Subcutaneous adipose tissue (tissue), 4 donors: ENCODE measurements around the gene RAET1E. TPM values are rescaled to one million over a fixed set of nuclear protein-coding genes. Genes with fewer than 3 reads are reported as not detected.

Source experiments
- total RNA-seq, 4 donors: library from RNA; depleted of rRNA; stranded (reverse); fragments of >200 nt; gene quantifications; one replicate each; pipeline ENCODE4 v1.1.0, GENCODE V29; 2016
- TF ChIP-seq, protein P1 (sequence below): fragments of 450-650 bp; IDR thresholded peaks from one replicate; pipeline ENCODE4 v1.5.1; 2016; ENCODE audit warnings: low read depth, mild to moderate bottlenecking, control low read depth, antibody characterized with exemption, moderate library complexity

Gene RAET1E
- total RNA-seq, 4 donors from 2014 or later = 0.94 TPM; not detected in 3

DNA sequence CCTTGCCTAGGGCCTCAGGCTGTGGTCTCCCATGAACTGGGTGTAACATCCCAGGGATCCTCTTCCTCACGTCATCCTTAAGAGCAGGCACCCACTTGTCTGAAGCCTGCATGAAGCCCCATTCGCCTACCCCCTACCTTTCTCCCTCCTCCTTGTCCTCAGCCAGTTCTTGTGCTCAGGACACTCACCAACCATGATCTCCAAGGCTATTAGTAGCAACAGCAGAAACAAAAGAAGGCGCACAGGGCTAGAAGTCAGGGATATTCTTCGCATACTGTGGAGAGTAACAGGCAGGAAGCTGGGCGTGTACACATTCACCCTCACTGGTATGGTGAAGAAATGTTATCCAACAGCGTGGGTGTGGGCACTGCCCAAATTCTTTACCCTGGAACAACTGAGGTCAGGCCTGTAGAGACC is 7.3 kb downstream of the RAET1E start:
- TF ChIP-seq, protein P1, sequence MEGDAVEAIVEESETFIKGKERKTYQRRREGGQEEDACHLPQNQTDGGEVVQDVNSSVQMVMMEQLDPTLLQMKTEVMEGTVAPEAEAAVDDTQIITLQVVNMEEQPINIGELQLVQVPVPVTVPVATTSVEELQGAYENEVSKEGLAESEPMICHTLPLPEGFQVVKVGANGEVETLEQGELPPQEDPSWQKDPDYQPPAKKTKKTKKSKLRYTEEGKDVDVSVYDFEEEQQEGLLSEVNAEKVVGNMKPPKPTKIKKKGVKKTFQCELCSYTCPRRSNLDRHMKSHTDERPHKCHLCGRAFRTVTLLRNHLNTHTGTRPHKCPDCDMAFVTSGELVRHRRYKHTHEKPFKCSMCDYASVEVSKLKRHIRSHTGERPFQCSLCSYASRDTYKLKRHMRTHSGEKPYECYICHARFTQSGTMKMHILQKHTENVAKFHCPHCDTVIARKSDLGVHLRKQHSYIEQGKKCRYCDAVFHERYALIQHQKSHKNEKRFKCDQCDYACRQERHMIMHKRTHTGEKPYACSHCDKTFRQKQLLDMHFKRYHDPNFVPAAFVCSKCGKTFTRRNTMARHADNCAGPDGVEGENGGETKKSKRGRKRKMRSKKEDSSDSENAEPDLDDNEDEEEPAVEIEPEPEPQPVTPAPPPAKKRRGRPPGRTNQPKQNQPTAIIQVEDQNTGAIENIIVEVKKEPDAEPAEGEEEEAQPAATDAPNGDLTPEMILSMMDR = no peak

DNA sequence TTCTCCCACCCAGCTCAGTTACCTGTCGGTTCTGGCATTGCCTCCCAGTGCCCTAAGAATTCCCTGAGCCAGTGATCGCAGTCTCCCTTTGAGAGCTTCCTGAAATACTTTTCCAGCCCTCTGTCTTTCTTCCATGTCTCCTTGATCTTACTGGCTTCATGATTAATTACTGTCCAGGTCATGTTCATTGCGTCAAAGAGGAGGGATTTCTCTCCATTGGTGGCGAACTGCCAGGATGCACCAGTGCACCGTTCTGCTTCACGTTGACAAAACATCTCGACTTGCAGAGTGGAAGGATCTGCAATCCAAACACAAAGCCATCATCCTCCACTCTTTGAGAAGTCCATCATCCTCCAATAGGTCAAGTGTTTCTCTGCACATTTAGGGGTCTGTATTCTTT is 8.6 kb downstream of the RAET1E start:
- TF ChIP-seq, protein P1 = no peak

DNA sequence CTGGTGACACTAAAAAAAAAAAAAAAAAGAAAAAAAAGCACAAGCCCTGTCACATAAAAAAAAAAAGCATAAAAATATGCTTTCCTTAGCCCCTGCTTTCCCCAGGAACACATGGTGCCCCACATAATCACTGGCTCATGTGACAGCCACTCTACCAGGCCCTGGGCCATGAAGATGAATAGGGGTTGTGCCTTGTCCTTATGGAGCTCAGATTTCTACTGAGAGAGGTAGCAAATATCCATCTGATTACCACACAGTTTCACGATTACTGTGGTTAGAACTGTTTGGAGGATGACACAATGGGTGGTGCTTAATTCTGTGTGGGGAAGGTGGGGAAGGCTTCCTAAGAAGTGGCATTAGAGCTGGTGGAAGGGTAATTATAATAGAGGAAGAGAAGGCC is 9.3 kb downstream of the RAET1E start:
- TF ChIP-seq, protein P1 = no peak

DNA sequence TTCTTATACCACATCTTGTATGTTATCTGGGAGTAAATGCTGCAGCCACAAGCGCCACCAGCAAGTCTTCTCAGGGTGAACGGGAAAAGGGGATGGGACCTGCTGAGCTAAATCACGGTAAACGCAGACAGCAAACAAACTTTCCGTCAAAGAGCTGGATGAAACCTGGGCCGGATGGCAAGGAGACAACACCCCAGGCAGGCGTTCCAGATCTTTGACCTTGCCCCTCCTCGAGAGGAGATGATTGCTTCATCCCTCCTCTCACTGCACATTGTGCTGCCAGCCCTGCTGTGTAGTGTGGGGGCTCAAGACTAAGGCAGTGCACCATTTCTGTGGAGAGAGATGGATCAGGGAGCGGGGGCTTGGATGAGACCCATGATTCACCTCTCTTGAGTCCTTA is 9.8 kb downstream of the RAET1E start:
- TF ChIP-seq, protein P1 = no peak

DNA sequence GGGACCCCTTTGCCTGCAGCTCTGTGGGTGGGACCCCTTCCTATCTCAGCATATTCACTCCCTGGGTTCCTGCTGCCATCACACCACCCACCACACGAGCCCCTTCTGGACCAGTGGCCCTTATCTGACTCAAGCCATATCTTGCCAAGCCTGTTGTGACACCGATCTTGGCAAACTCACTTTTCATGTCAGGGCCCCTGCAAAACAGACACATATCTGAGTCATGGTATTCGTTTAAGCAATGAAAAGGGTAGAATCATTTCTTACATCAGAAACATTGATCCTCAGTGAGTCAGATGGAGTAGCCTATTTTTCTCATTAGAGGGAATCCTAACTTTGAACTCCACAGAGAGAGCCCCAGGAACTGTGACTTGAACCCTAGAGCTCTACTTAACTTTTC is 10.6 kb downstream of the RAET1E start:
- TF ChIP-seq, protein P1 = no peak

DNA sequence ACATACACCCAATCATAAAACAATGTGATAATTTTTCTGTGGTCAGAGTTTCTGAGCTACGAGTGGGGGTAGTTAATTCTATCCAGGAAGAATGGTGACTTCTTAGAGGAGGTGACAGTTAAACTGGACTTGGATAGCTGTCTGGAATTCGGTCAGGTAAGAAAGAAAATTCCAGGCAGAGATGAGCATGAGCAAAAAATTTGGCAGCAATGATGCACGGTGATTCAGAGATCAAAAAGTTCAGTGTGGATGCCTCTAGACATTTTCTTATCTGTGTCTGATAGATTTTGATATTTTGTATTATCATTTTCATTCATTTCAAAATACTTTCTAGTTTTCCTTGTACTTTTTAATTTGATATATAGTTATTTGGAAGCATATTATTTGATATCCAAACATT is 12.0 kb downstream of the RAET1E start:
- TF ChIP-seq, protein P1 = no peak

DNA sequence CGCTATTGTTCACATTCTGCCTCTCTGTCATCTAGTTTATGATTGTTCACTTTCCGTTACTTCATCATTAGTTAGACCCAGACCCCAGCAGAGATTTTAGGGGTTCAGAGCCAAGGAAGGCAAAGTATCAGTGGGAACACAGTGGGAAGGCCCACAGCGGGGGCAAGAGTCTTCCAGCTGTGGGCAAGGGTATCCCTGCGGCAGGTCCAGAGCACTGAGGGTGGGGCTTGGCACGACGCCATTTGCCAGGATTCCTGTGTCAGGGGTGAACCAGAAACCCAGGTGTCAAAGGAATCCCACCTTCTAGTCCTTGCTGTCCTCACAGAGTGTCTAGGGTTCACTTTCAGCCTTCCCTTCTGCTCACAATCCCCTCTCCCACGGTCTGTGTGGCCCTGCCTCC is 13.3 kb downstream of the RAET1E start:
- TF ChIP-seq, protein P1 = no peak

DNA sequence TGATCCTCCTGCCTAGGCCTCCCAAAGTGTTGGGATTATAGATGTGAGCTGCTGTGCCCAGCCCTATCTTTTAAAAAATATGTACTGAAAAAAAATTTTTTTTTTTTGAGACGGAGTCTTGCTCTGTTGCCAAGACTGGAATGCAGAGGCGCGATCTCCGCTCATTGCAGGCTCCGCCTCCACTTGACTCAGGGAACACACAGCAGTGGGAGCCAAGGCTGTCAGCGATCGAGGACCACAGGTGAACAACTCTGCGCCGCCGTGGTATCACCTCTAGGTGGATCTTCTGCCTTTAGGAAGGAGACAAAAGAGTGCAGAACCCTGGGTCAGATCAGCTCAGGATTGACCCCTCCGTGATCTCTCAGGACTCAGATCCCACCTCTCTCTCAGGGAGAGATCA is 13.7 kb downstream of the RAET1E start:
- TF ChIP-seq, protein P1 = no peak
